GM12873 (cell line): ENCODE measurements around the gene BBLN.

ENCODE experiments used
- CTCF ChIP-seq: IDR thresholded peaks from 2 replicates; pipeline ENCODE4 v1.5.1; 2012; ENCODE audit warnings: low read depth, mild to moderate bottlenecking, moderate library complexity, low read length, control low read depth; ENCODE audit not compliant: insufficient read depth; ENCODE audit errors: missing control alignments

BBLN gene

GRCh38 chr9:128127990-128128835 lies 31.9 kb upstream of the BBLN start:
- TF ChIP-seq CTCF = no peak

GRCh38 chr9:128128836-128129590 lies 31.1 kb upstream of the BBLN start:
- TF ChIP-seq CTCF = no peak

- peak; percentile 5 for TF ChIP-seq CTCF
These were observed 30.0 kb upstream of the BBLN start for GRCh38 chr9:128129976-128130590.

GRCh38 chr9:128136816-128137793 lies 23.0 kb upstream of the BBLN start:
- no peak for TF ChIP-seq CTCF

- no peak for TF ChIP-seq CTCF
These were observed 22.1 kb upstream of the BBLN start for GRCh38 chr9:128138001-128138400.

GRCh38 chr9:128139621-128140020 lies 20.4 kb upstream of the BBLN start:
- no peak for TF ChIP-seq CTCF
